Measurements from ENCODE around the gene CSNK1A1.
"Not testable (repeated sequence)": the region's sequence is repeated elsewhere in the genome, so short reads cannot be mapped to it uniquely, and the experiment has no call there.

The CSNK1A1 gene

GRCh38 chr5:149545327-149545726, 5.9 kb downstream of the CSNK1A1 start:
- H3K4me3 ChIP-seq (ENCODE audit: low read depth, low read length), result no peak overlapping the region
- no peak for TF ChIP-seq CTCF (IDR thresholded peaks at IDR 0.05; ENCODE audit: low read depth, low read length)

- H3K4me3 ChIP-seq (ENCODE audit: low read depth, low read length), result no peak overlapping the region
- TF ChIP-seq CTCF (IDR thresholded peaks at IDR 0.05; ENCODE audit: low read depth, low read length), result no peak
Measured at GRCh38 chr5:149544028-149544420, 7.2 kb downstream of the CSNK1A1 start.

GRCh38 chr5:149543361-149544027, 7.7 kb downstream of the CSNK1A1 start:
- TF ChIP-seq CTCF (IDR thresholded peaks at IDR 0.05; ENCODE audit: low read depth, low read length), result no peak

GRCh38 chr5:149541893-149542292, 9.3 kb downstream of the CSNK1A1 start:
- no peak overlapping the region for H3K4me3 ChIP-seq (ENCODE audit: low read depth, low read length)
- no peak for TF ChIP-seq CTCF (IDR thresholded peaks at IDR 0.05; ENCODE audit: low read depth, low read length)

More at GRCh38 chr5:149543361-149544027, 7.7 kb downstream of the CSNK1A1 start:
- no peak overlapping the region for H3K4me3 ChIP-seq (ENCODE audit: low read depth, low read length)

GRCh38 chr5:149540089-149540488, 11.2 kb downstream of the CSNK1A1 start:
- H3K4me3 ChIP-seq (ENCODE audit: low read depth, low read length), result no peak overlapping the region
- TF ChIP-seq CTCF (IDR thresholded peaks at IDR 0.05; ENCODE audit: low read depth, low read length), result no peak

- TF ChIP-seq CTCF (IDR thresholded peaks at IDR 0.05; ENCODE audit: low read depth, low read length), result no peak
Measured at GRCh38 chr5:149537374-149537975, 13.8 kb downstream of the CSNK1A1 start.

GRCh38 chr5:149535787-149536186, 15.5 kb downstream of the CSNK1A1 start:
- H3K4me3 ChIP-seq (ENCODE audit: low read depth, low read length), result not testable (repeated sequence)

More at GRCh38 chr5:149537374-149537975, 13.8 kb downstream of the CSNK1A1 start:
- no peak overlapping the region for H3K4me3 ChIP-seq (ENCODE audit: low read depth, low read length)

All from WI38 (cell line).